Uterus (tissue), 4 donors: ENCODE measurements around the gene CDKL1. TPM values are rescaled to one million over a fixed set of nuclear protein-coding genes. Genes with fewer than 3 reads are reported as not detected.
A peak's percentile ranks its signal among the peaks of the same experiment; 100 is the strongest.

Experiments
- DNase-seq, 2 donors: peaks; one replicate each; pipeline ENCODE4 v3.0.0-alpha.2; 2019 to 2020
- H3K27ac ChIP-seq, 2 donors: fragments of 200-600 bp; sonication (generic); 1 replicate in 1 of 2; 2 replicates in 1 of 2; pipeline ENCODE4 v1.5.1; 2016 to 2018
- H3K27me3 ChIP-seq, 2 donors: fragments of 200-600 bp; sonication (generic); one replicate each; pipeline ENCODE4 v1.5.1; 2018 to 2019; ENCODE audit warnings: control low read depth in 1 of 2
- H3K36me3 ChIP-seq, 2 donors: fragments of 200-600 bp; sonication (generic); one replicate each; pipeline ENCODE4 v1.5.1; 2019; ENCODE audit warnings: control low read depth in 1 of 2
- H3K4me1 ChIP-seq, 2 donors: fragments of 200-600 bp; sonication (generic); one replicate each; pipeline ENCODE4 v1.5.1; 2018 to 2019; ENCODE audit warnings: control low read depth in 1 of 2
- H3K4me3 ChIP-seq, 2 donors: fragments of 200-600 bp; sonication (generic); 1 replicate in 1 of 2; 2 replicates in 1 of 2; pipeline ENCODE4 v1.5.1; 2018 to 2019; ENCODE audit warnings: mild to moderate bottlenecking in 1 of 2
- H3K9me3 ChIP-seq, 2 donors: fragments of 200-600 bp; sonication (generic); one replicate each; pipeline ENCODE4 v1.5.1; 2019; ENCODE audit warnings: control low read depth in 1 of 2
- CTCF ChIP-seq, 4 experiments: fragments of 200-600 bp in 2 of 4; fragments of 450-650 bp in 2 of 4; sonication (generic) in 2 of 4; IDR thresholded peaks; one replicate each; pipeline ENCODE4 v1.5.1; 2016 to 2019; ENCODE audit warnings: antibody characterized with exemption in 4 of 4, mild to moderate bottlenecking in 2 of 4, moderate library complexity in 1 of 4
- POLR2A ChIP-seq, 2 donors: fragments of 450-650 bp; IDR thresholded peaks; one replicate each; pipeline ENCODE4 v1.6.1; 2016; ENCODE audit warnings: antibody characterized with exemption in 2 of 2, mild to moderate bottlenecking in 1 of 2, moderate library complexity in 1 of 2
- intact Hi-C: fragments of 100-400 bp; cut with DNase I; formaldehyde crosslinking; loops from one replicate; pipeline ENCODE4 v1.15.1; 2023; ENCODE audit warnings: low total_unique reads
- total RNA-seq, 4 donors: library from RNA; depleted of rRNA in 3 of 4; stranded (reverse); fragments of >200 nt in 3 of 4; gene quantifications; one replicate each; pipeline versions ENCODE4 v1.1.0 to v1.2.4, GENCODE V29; 2014 to 2023
- donor health status: DM: yes; HTN: yes; CAD: no.

The CDKL1 gene
- total RNA-seq, 4 donors from 2014 or later, result 6.8 to 38.1 (median 20.1) TPM

- Histone ChIP-seq H3K36me3 (no peaks in the 10 kb centered on the region), H3K27ac (no peak overlapping the region), H3K4me1 (no peaks in the 10 kb centered on the region), H3K27me3 (no peaks in the 10 kb centered on the region), H3K9me3 (no peaks in the 10 kb centered on the region), H3K4me3 (no peak overlapping the region)
- intact Hi-C loops, result no loop called here
- no peak for TF ChIP-seq POLR2A (IDR thresholded peaks at IDR 0.05)
- TF ChIP-seq CTCF (IDR thresholded peaks at IDR 0.05), result no peak
- no peak for DNase-seq
These were observed 10.6 kb upstream of the CDKL1 start for GRCh38 chr14:50407111-50407812.

- Histone ChIP-seq H3K36me3 (no peaks in the 10 kb centered on the region), H3K4me3 (no peak overlapping the region), H3K27me3 (no peaks in the 10 kb centered on the region), H3K27ac (peak overlapping the region in 1 of 2 donors; percentile 14), H3K4me1 (no peaks in the 10 kb centered on the region), H3K9me3 (no peaks in the 10 kb centered on the region)
- no peak for TF ChIP-seq CTCF (IDR thresholded peaks at IDR 0.05)
- TF ChIP-seq POLR2A (IDR thresholded peaks at IDR 0.05), result no peak
- DNase-seq, result no peak
- intact Hi-C loops, result no loop called here
These were observed 6.7 kb upstream of the CDKL1 start for GRCh38 chr14:50403419-50403818.

- intact Hi-C loops, result no loop called here
These were observed 6.3 kb upstream of the CDKL1 start for GRCh38 chr14:50402965-50403364.

GRCh38 chr14:50400461-50400860 is 3.8 kb upstream of the CDKL1 start:
- Histone ChIP-seq H3K9me3 (no peaks in the 10 kb centered on the region), H3K4me3 (no peak overlapping the region), H3K27me3 (no peaks in the 10 kb centered on the region), H3K4me1 (no peaks in the 10 kb centered on the region), H3K27ac (peak overlapping the region in 1 of 2 donors; percentile 85), H3K36me3 (no peaks in the 10 kb centered on the region)
- intact Hi-C loops, result no loop called here
- TF ChIP-seq CTCF (IDR thresholded peaks at IDR 0.05) (no peak), POLR2A (IDR thresholded peaks at IDR 0.05) (no peak)
- DNase-seq, result no peak

More at GRCh38 chr14:50402965-50403364, 6.3 kb upstream of the CDKL1 start:
- Histone ChIP-seq H3K4me3 (no peak overlapping the region), H3K36me3 (no peaks in the 10 kb centered on the region), H3K27ac (peak overlapping the region in 1 of 2 donors; percentile 14), H3K9me3 (no peaks in the 10 kb centered on the region), H3K27me3 (no peaks in the 10 kb centered on the region), H3K4me1 (no peaks in the 10 kb centered on the region)
- DNase-seq, result no peak
- TF ChIP-seq CTCF (IDR thresholded peaks at IDR 0.05) (no peak), POLR2A (IDR thresholded peaks at IDR 0.05) (no peak)

GRCh38 chr14:50399251-50400032 is 2.8 kb upstream of the CDKL1 start:
- no peaks in the 10 kb centered on the region for H3K9me3 ChIP-seq
- no peak overlapping the region for H3K4me3 ChIP-seq
- DNase-seq, result peak; percentile 38 to 73
- intact Hi-C loops, result loop anchor here (10.0 kb wide), 1 partner anchor 55 kb away; no protein-coding TSS in a partner anchor
- H3K27me3 ChIP-seq, result no peaks in the 10 kb centered on the region
- no peaks in the 10 kb centered on the region for H3K36me3 ChIP-seq
- TF ChIP-seq POLR2A (IDR thresholded peaks at IDR 0.05), result no peak
- TF ChIP-seq CTCF (IDR thresholded peaks at IDR 0.05), result no peak
- no peaks in the 10 kb centered on the region for H3K4me1 ChIP-seq
- peak overlapping the region; percentile 12 to 85 for H3K27ac ChIP-seq
